AG08395 (cell line): Measurements from ENCODE around the gene PRR30.
"Not testable (repeated sequence)": the region's sequence is repeated elsewhere in the genome, so short reads cannot be mapped to it uniquely, and the experiment has no call there.

Experiments
- DNase-seq: peaks from one replicate; pipeline ENCODE4 v3.0.0; 2012; ENCODE audit warnings: mixed read lengths, low spot score

Gene PRR30

GRCh38 chr2:27139310-27139709, at the start of gene PRR30:
TSS of gene PRR30 (minus strand) at chr2:27139410. CDS start at chr2:27138329, 1,081 bp downstream.
- DNase-seq, result no peak

GRCh38 chr2:27186613-27187345, 47.6 kb upstream of the PRR30 start:
- DNase-seq, result no peak

- peak; percentile 57 for DNase-seq
Measured at GRCh38 chr2:27185331-27186026, 46.3 kb upstream of the PRR30 start.

GRCh38 chr2:27184115-27184514, 44.9 kb upstream of the PRR30 start:
- no peak for DNase-seq

GRCh38 chr2:27182346-27182745, 43.1 kb upstream of the PRR30 start:
- peak; percentile 27 for DNase-seq

- no peak for DNase-seq
Measured at GRCh38 chr2:27179344-27180000, 40.3 kb upstream of the PRR30 start.

- DNase-seq, result no peak
Measured at GRCh38 chr2:27178469-27178868, 39.3 kb upstream of the PRR30 start.

- no peak for DNase-seq
Measured at GRCh38 chr2:27177441-27178351, 38.5 kb upstream of the PRR30 start.

GRCh38 chr2:27175781-27176180, 36.6 kb upstream of the PRR30 start:
- not testable (repeated sequence) for DNase-seq

- no peak for DNase-seq
Measured at GRCh38 chr2:27175330-27175729, 36.1 kb upstream of the PRR30 start.

- no peak for DNase-seq
Measured at GRCh38 chr2:27174638-27175037, 35.4 kb upstream of the PRR30 start.

GRCh38 chr2:27171351-27171848, 32.2 kb upstream of the PRR30 start:
- no peak for DNase-seq

GRCh38 chr2:27170581-27171337, 31.5 kb upstream of the PRR30 start:
- no peak for DNase-seq

- no peak for DNase-seq
Measured at GRCh38 chr2:27164960-27165763, 26.0 kb upstream of the PRR30 start.

GRCh38 chr2:27162151-27163121, 23.2 kb upstream of the PRR30 start:
- no peak for DNase-seq

- no peak for DNase-seq
Measured at GRCh38 chr2:27160191-27160590, 21.0 kb upstream of the PRR30 start.

GRCh38 chr2:27159271-27159670, 20.1 kb upstream of the PRR30 start:
- DNase-seq, result no peak

GRCh38 chr2:27158468-27158867, 19.3 kb upstream of the PRR30 start:
- no peak for DNase-seq

GRCh38 chr2:27155069-27155520, 15.9 kb upstream of the PRR30 start:
- DNase-seq, result no peak
